Osteocyte (in vitro differentiated cells): ENCODE data around the gene SUPT3H. TPM values are rescaled to one million over a fixed set of nuclear protein-coding genes. Genes with fewer than 3 reads are reported as not detected.

ENCODE experiments used
- DNase-seq: peaks from one replicate; pipeline ENCODE4 v3.0.0; 2021; ENCODE audit warnings: mixed read lengths; ENCODE audit not compliant: unreplicated experiment; ENCODE audit errors: extremely low spot score
- H3K27ac Mint-ChIP-seq: one replicate; pipeline ENCODE4 v1.8.0; 2021; ENCODE audit warnings: mild to moderate bottlenecking, mixed read lengths; ENCODE audit not compliant: unreplicated experiment
- H3K27me3 Mint-ChIP-seq: one replicate; pipeline ENCODE4 v1.8.0; 2021; ENCODE audit warnings: mixed read lengths; ENCODE audit not compliant: unreplicated experiment
- H3K36me3 Mint-ChIP-seq: one replicate; pipeline ENCODE4 v1.8.0; 2021; ENCODE audit warnings: mixed read lengths; ENCODE audit not compliant: unreplicated experiment
- H3K4me1 Mint-ChIP-seq: one replicate; pipeline ENCODE4 v1.8.0; 2021; ENCODE audit warnings: mixed read lengths; ENCODE audit not compliant: unreplicated experiment
- H3K4me3 Mint-ChIP-seq: one replicate; pipeline ENCODE4 v1.8.0; 2021; ENCODE audit warnings: mild to moderate bottlenecking, moderate library complexity, mixed read lengths; ENCODE audit not compliant: unreplicated experiment
- H3K9me3 Mint-ChIP-seq: one replicate; pipeline ENCODE4 v1.8.0; 2021; ENCODE audit warnings: mixed read lengths; ENCODE audit not compliant: unreplicated experiment
- total RNA-seq: library from RNA; stranded (reverse); gene quantifications from 2 replicates; pipeline ENCODE4 v1.2.1, GENCODE V29; 2021
- TF ChIP-seq, protein P1 (sequence below): fragments of 200-600 bp; sonication (generic); IDR thresholded peaks from 2 replicates; pipeline ENCODE4 v1.5.0; 2021; ENCODE audit warnings: antibody characterized with exemption, mild to moderate bottlenecking, moderate library complexity

The SUPT3H gene
- total RNA-seq, 1 donor from 2014 or later, result 13.2 TPM

DNA sequence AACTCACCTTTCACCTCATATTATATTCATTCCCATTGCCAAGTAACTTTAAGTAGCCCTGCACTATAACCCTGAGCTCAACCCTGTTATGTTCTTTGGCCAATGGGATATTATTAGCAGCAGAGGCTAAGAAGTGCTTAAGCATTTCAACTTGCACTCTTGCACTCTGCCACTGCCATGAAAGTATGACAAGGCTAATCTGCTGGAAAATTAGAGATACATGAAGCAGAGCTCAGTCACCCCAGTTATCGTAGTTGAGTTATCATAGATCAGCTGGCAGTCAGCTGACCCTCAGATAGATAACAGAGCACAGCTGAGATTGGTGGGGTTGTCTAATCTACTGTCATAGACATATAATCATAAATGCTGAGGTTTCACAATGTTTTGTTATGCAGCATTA is 259.0 kb downstream of the SUPT3H start:
- no peaks in the 10 kb centered on the region for H3K9me3 Mint-ChIP-seq
- H3K36me3 Mint-ChIP-seq, result no peaks in the 10 kb centered on the region
- H3K27ac Mint-ChIP-seq, result no peak overlapping the region
- TF ChIP-seq, protein P1, sequence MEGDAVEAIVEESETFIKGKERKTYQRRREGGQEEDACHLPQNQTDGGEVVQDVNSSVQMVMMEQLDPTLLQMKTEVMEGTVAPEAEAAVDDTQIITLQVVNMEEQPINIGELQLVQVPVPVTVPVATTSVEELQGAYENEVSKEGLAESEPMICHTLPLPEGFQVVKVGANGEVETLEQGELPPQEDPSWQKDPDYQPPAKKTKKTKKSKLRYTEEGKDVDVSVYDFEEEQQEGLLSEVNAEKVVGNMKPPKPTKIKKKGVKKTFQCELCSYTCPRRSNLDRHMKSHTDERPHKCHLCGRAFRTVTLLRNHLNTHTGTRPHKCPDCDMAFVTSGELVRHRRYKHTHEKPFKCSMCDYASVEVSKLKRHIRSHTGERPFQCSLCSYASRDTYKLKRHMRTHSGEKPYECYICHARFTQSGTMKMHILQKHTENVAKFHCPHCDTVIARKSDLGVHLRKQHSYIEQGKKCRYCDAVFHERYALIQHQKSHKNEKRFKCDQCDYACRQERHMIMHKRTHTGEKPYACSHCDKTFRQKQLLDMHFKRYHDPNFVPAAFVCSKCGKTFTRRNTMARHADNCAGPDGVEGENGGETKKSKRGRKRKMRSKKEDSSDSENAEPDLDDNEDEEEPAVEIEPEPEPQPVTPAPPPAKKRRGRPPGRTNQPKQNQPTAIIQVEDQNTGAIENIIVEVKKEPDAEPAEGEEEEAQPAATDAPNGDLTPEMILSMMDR, result no peak
- no peak for DNase-seq
- no peak overlapping the region for H3K4me3 Mint-ChIP-seq
- no peaks in the 10 kb centered on the region for H3K27me3 Mint-ChIP-seq
- peaks cover 21% of the 10 kb centered on the region for H3K4me1 Mint-ChIP-seq

DNA sequence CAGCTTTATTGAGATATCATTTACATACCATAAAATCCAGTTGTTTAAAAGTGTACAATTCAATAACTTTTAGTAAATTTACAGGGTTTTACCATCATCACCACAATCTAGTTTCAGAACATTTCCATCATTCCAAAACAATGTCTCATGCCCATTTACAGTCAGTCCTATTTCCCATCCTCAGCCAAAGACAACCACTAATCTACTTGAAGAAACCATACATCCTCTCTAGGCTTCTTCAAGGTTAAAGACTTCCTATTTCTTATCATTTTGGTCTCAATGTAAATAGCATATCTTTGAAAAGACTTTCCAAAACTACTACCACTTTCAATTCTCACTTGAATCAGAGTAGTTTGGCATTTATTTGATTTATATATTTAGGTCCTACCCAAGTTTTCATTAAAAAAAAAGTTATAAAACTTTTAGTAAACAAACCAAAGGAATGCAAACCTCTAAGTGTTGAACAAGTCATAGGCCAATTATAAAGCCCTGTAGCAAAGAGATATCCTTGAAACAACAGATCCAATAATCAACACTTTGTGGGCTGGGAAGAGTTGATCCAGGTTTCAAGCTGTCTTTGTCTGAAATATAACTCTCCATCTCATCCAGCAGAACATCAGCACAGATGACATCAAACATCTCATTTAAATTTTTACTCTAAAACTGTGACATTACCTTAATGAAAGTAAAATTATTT is 260.9 kb downstream of the SUPT3H start:
- H3K9me3 Mint-ChIP-seq, result no peaks in the 10 kb centered on the region
- peak overlapping the region; percentile 31 for H3K27ac Mint-ChIP-seq
- TF ChIP-seq, protein P1, result no peak
- DNase-seq, result no peak
- peaks cover 20% of the 10 kb centered on the region for H3K4me1 Mint-ChIP-seq
- H3K36me3 Mint-ChIP-seq, result no peaks in the 10 kb centered on the region
- H3K27me3 Mint-ChIP-seq, result no peaks in the 10 kb centered on the region
- H3K4me3 Mint-ChIP-seq, result no peak overlapping the region

DNA sequence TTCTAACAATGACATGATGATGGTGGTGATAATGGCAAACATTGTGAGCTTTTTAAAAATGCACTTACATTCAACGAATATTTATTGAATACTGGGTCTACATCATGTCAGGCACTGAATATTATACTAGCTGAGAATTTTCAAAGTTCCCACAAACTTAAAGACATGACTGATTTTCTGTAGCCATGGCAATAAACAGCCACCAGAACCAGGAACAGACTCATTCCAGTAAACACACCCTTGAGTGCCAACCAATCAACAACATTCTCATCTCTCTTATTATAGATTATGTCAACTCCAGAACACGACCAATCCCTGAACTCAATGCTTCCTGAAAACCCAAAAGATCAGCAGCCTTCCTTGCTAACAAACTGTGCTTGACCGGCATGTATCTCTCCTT is 262.0 kb downstream of the SUPT3H start:
- TF ChIP-seq, protein P1, result no peak
- Mint-ChIP-seq H3K27ac (no peak overlapping the region), H3K4me3 (no peak overlapping the region), H3K4me1 (peaks cover 20% of the 10 kb centered on the region), H3K9me3 (no peaks in the 10 kb centered on the region), H3K36me3 (no peaks in the 10 kb centered on the region), H3K27me3 (no peaks in the 10 kb centered on the region)
- no peak for DNase-seq

DNA sequence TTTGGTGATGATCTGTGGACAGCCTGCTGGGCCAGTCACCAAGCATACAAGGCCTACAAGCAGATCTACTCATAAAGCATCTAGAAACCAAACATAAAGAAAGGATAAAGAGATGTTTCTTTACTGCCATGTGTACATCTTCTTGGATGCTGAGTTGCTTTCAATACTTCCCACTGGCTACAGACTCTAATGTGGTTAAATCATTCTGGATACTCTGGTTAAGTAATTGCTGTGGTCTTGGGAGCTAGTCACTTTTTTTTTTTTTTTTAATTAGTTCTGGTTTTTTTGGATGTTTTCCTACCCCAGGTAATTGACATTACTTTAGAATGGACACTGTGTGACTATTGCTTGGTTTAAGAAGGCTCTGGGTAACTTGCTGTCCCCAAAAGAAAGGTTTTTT is 265.0 kb downstream of the SUPT3H start:
- no peaks in the 10 kb centered on the region for H3K36me3 Mint-ChIP-seq
- H3K27me3 Mint-ChIP-seq, result no peaks in the 10 kb centered on the region
- no peak overlapping the region for H3K4me3 Mint-ChIP-seq
- no peak for DNase-seq
- H3K27ac Mint-ChIP-seq, result no peak overlapping the region
- no peaks in the 10 kb centered on the region for H3K9me3 Mint-ChIP-seq
- TF ChIP-seq, protein P1, result no peak
- H3K4me1 Mint-ChIP-seq, result peaks cover 18% of the 10 kb centered on the region

DNA sequence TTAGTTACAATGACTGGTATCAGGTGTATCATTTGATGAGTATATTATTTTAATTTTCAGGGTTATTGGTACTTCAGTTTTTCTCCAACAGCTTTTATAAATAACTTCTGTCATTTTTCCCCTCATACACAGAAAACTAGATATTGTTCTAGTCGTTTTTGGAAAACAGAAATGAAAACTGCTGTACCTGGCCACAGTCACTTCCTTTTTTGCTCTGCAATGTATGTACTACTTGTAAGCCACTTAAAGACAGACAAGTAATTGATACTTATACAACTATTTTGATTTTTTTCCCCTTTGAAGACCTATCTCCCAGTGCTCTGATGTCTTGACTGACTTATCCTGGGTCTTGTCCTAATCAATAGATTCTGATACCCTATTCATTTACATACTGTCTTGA is 268.2 kb downstream of the SUPT3H start:
- H3K4me1 Mint-ChIP-seq, result no peaks in the 10 kb centered on the region
- H3K27me3 Mint-ChIP-seq, result no peaks in the 10 kb centered on the region
- H3K36me3 Mint-ChIP-seq, result no peaks in the 10 kb centered on the region
- DNase-seq, result no peak
- no peak overlapping the region for H3K4me3 Mint-ChIP-seq
- H3K27ac Mint-ChIP-seq, result no peak overlapping the region
- H3K9me3 Mint-ChIP-seq, result peaks cover 2% of the 10 kb centered on the region
- TF ChIP-seq, protein P1, result no peak
